GM21447 (cell line): ENCODE results near the gene CYB5A.
"Not testable (repeated sequence)": the region's sequence is repeated elsewhere in the genome, so short reads cannot be mapped to it uniquely, and the experiment has no call there.

Experiments used
- ATAC-seq: cut with Tn5 transposase; IDR thresholded peaks from one replicate; pipeline ENCODE4 v1.9.1; 2021; ENCODE audit not compliant: unreplicated experiment

The CYB5A gene, protein sequence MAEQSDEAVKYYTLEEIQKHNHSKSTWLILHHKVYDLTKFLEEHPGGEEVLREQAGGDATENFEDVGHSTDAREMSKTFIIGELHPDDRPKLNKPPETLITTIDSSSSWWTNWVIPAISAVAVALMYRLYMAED

DNA sequence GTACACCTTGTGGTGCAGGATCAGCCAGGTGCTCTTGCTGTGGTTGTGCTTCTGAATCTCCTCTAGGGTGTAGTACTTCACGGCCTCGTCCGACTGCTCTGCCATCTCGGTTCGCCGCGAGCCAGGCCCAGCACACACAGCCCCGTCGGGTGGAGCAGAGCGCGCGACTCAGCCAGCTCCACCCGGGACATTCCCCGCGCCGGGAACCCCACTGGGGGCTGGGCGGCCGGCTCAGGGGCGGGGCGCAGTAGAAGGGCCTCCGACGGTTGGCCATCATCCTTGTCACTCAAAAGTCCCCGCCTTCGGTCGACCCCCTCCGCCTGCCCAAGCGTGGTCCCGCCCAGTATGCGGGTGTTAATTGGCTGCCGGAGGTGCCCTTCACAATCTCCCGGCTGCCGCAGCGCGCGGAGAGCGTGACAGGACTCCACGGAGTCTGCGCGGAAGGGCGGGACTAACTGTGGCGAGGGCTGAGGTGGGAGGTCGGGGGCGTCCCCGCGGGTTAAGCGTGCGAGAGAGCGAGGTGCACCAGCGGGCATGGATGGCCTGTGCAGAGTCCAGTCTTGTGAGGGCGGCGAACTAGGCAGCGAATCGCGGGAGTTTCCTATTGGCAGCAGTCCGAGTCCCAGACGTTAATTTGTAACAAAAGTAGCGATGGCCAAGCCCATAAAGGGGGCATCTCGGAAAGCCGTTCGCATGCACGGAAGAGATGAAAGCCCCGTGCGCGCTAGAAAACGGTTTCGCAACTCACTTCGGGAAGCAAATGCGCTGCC lies at the start of gene CYB5A:
TSS of gene CYB5A (minus strand) at position 193 of the 770 bp plus-strand sequence. CDS start at position 105, 88 bp downstream.
- ATAC-seq, result peak; percentile 99

DNA sequence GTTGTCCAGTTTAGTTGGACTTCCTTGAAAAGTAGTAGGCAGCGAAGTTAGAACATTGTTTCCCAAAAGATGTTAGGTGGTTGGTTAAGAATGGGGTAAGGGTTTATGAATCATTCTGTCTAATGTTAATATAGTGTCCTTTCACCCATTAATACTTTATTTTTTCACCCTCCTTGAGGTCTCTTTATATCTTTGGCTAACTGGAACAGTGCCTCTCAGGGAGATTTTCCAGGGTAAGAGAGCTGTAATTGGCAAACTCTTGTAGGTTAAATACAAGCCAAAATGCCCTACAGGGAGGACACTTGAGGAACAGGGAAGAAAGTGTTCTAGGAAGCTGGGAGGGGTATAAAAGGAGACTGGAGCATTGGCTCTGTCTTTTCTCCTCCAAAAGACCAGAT lies 46.1 kb upstream of the CYB5A start:
- no peak for ATAC-seq

DNA sequence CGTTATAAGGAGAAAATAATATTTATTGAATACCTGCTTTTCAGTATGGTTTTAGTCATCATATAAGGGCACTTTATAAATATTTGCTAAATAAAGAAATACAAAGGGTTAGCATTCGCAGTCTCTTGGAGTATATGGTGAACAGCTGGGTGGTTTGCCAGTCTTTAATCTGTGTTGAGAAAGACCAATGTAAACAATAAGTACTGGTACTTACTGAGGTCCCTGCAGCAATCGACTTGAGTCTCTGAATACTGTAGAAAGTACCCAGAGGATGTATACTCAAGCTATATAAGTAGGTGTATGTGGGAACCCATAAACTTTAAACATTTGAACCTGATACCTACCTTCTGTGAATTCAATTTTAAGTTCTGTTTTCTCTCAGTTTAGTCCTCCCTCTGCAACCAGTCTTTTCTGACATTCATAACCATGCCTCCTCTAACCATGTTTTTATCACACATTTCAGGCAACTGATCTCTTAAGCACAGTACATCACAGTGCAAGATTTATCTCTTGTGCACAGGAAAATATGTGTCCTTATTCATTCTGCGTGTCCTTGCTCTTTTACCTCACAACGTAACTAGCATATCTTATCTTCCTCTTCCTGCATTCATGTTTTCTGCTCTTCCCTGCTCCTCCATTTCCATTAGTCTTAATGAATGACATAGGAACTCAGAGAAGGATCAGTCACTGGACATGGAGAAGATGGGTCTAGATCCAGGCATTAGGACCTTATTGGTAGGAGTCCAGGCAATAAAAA lies 45.6 kb upstream of the CYB5A start:
- ATAC-seq, result no peak

DNA sequence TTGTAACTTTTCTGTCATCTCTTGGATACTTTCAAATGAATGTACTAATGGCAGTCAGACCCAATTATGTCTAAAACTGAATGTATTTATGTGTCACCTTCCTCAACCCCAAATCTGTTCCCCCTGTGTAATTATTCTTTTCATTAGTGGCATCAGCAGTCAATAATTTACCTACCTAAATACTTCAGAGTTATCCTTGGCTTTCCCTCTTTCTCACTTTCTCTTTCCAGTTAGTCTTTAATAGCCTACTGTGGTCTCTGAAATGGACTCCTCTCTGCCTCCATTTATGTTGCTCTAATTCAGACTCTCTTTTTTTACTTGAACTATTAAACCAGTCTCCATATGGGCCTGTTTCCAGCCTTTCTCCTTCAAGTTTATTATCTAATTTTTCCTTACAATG lies 44.9 kb upstream of the CYB5A start:
- no peak for ATAC-seq

DNA sequence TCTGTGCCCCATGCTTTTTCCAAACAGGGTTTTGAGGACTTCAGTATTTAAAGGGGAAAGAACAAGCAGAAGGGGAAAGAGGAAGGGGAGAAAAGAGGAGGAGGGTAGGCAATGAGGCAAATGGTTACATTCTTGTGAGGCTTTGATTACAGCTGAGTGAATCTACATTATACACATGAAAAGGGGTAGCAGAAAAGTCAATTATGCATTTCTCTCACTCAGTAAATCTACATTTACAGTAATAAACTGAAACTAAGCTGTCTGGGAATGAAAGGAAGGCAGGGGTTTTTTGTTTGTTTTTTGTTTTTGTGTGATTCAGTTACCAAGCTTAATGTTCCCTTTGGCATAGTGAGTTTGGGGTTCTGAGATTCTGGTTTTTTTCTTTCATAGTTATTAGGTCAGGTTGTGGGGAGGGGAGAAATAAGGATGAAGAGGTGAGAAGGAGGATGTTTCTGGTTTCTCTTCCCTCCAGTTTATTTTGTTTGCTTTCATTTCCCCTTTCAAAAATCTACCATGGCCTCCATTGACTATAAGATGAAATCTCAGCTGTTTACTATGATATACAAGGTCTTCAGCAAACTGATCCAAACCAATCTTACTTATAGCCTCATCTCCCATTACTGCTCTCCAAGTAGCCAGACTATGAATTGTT lies 42.6 kb upstream of the CYB5A start:
- ATAC-seq, result peak; percentile 50

DNA sequence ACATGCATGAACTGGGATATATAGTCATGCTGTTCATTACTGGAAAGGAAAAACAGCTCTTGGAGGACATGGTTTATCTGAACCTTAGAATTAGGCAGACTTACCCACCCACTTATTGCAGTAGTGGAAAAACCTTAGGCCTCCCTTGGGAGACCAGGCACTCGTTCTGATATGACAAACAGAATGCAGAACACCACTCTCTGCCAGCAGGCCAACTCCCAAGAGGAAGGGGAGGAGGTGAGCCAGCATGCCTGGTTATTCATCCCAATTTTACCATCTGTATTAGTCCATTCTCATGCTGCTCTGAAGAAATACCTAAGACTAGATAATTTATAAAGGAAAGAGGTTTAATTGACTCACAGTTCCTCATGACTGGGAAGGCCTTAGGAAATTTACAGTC lies 41.3 kb upstream of the CYB5A start:
- ATAC-seq, result no peak

DNA sequence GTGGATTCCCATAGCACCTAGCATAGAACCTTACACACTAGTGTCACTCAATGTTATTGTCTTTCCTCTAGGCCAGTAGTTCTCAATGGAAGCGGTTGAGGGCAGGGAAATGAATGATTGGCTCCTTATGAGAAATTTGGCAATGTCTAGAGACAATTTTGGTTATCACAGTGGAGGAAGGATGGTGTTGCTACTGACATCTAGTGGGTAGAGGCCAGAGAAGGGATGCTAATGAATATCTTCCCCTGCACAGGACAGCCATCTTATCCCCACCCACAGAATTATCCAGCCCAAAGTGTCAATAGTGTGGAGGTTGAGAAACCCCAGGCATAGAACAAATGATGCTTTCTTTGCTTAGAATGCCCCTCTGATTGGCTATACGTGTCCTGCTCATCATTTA lies 39.6 kb upstream of the CYB5A start:
- ATAC-seq, result no peak

DNA sequence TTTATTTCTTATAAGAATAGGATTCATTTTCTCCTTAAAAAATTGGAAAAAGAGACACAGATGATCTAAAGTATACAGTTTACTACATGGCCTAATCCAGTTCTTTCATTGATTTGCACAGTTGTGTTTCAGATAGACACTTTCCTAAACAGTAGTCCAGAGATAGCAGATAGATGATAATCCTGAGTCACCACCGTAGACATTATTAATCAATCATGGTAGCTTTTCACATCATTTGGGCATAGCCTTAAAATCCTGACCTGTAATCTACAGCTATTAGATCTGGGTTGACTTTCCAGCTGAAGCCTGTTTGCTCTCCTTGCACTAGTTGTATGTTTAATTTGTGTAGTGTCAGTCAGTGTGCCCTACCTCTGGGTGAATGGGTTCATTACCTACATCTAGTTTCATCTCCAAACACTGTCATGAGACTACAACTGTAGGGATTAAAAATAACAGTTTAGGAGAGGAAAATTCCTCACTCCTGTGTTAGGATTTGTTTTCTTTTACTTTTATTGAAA lies 38.0 kb upstream of the CYB5A start:
- no peak for ATAC-seq

DNA sequence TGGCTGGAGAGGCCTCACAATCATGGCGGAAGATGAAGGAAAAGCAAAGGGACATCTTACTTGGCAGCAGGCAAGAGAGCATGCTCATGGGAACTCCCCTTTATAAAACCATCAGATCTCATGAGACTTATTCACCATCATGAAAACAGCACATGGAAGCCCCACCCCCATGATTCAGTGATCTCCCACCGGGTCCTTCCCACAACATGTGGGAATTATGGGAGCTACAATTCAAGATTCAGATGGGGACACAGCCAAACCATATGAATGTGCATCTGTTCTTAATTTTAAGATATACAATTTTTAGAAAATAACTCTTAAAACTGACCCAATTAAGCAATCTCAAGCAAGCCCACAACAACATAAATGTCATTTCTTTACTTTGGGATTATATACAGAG lies 36.4 kb upstream of the CYB5A start:
- no peak for ATAC-seq

DNA sequence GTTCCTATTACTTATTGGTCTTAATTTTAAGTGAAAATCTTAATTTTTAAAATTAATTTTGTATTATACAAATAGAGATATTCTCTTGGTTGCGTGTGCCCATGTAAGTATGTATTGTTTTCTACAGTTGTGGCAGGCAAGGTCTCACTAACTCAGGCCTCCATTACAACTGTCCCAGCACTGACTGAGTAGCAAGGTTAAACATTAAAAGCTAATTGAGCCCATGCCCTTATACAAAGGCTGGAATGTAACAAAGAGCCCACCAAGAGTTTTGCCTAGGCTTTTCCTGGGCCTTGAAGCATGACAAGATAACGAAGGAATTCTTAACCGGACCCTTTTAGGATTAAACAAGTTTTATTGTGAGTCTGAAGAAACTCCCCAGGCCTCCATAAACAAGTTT lies 35.0 kb upstream of the CYB5A start:
- ATAC-seq, result not testable (repeated sequence)

DNA sequence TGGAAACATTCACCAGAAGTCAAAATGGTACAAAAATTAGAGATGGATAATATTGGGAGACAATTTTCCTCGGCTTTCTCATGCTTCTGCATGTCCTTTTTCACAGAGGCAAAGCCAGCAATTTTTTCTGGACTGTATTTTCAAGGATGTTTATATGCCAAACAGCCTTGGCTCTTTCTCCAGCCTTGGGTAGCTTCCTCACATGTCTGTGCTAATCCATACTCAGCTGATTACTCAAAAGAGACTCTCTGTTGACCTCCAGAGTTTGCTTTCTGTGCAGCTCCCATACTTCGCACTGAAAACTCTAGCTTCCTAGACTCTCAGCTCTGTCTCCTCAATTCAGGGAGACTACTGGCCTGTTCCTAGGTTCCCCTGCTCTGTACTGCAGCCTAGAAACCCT lies 34.5 kb upstream of the CYB5A start:
- no peak for ATAC-seq

DNA sequence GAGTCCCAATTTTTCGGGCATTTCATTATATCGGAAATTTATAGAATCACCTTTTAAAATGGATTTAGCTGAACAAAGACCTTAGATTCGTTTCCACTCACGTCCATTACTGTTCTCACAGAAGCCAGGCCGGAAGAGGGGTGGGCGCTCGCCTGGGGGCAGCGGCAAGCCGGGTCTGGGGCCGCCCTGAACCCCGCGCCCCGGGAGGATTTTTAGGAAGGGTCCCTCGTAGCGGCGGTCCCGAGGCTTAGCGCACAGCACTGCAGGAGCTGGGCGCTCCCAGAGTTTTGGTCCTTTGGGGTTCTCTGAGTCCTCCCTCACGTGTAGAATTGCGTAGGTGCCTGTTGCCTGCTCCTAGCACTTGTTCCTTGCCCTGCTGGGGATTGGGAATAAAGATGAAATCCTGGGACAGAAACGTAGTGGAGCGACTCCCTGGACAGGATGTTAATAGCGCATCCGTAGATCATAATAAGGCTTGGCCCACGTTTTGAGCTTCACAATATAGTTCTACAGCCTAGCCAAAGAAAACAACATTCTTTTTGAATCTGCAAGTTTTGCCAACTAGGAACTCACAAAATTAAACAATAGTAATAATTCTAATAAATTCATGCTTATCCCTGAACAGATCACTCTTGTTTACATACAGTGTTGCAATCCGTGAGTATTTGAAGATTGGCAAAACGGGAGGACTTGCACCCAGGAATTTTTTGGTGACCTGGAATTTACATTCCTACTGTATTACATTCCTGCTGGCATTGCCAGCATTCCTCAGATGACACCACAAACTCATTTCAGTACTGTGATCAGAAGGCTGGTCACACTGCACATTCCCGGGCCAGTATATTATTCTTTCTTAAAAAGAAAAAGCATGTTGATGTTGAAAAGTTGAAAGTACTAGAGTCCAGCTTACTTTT lies 24.8 kb upstream of the CYB5A start:
- ATAC-seq, result no peak

DNA sequence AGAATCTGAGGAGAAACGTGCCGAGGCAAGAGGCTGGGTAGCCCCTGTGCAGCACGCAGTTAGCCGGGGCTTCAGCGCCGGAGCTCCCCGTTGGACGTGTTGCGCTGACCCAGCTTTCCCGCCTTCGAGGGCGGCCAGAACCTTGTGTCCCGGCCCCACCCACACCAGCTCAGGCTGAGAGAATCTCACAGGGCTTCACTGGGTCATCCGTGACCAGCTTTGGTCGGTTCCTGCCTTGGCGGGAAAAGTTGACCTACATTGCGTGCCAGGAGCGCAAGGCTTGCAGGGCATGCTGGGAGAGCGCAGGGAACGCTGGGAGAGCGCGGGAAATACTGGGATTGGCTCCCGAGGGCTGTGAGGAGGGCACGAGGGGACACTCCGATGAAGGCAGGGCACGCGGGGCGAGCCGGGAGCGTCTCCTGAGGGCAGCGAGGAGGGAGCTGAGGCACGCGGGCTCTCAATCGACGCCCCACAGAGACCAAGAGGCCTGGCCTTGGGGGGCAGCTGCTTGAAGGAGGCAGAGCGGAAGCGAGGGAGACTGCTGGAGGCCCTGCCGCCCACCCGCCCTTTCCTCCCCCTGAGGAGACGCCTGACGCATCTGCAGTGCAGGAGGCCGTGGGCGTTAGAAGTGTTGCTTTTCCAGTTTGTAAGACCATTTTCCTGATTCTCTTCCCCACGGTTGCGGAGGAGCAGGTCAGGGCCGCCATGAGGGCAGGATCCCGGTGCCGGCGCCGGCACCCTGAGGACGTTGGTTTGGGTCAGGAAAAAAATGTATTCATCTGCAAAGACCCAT lies 23.9 kb upstream of the CYB5A start, which contains the start of gene C18orf63:
TSS of gene C18orf63 (plus strand) at position 376 of the 793 bp plus-strand sequence. CDS start 2,027 bp downstream, outside the sequence.
- ATAC-seq, result no peak

DNA sequence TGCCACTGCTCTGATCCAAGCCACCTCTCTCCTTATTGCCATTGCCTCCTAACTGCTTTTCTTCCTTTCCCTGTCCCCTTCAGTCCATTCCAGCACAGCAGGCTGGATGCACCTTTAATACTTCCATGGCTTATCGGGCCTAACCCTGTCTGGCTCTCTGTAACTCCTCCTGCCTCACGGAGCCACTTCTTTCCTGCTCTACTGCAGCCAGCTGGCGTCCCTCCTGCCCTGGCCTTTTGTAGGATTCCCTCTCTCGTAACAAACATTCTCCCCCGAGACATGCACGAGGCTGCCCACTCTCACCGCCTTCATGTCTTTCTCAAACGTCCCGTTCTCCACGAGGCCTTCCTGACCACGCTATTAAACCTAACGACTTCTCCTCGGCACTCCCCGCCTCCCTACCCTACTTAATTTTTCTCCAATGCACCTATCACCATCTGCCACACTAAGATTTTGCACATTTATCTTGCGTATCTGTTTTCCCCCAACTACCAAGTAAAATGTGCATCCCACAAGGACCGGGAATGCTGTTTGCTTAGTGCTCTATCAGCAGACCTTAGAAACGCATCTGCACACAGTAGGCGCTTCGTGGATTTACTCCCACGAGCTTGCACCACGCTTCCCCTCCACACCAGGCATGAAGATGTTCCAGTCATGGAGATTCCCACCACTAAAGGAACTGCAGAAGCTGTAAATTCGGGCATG lies 23.1 kb upstream of the CYB5A start:
- ATAC-seq, result no peak

DNA sequence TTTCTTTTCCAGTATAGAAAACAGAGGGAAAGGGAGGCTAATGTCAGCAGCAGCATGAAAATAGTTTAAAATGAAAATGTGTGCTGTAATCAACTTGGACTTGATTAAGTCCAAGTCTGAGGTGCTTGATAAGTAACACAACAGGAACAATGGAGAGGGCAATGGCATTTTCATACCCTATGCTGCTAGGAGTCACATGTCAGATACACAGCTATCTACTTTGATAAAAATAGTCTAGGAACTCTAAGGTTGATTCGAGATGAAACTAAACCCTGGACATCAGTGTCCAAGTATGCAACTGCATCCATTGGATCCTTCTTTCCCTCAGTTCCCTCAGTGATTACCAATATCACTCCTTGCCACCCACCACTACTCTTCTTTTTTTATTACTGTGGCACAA lies 19.2 kb upstream of the CYB5A start:
- ATAC-seq, result no peak

DNA sequence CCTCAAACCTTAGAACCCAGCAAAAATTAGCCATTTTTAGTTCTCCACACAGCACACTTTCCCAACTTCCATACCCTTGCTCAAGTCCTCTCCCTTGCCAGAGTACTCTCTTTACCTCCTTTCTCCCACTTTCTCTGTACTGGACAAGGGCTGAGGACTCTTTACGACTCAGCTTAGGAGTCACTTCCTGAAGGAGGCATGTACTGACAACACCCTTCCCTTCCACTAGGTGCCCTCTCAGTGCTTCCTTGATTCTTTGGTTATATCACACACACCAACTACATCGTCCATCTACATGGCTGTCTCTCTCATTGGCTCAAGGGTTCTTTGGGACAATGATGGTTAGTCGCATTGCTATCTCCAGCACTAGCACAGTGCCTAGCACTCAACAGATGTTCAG lies 18.6 kb upstream of the CYB5A start:
- peak; percentile 82 for ATAC-seq

DNA sequence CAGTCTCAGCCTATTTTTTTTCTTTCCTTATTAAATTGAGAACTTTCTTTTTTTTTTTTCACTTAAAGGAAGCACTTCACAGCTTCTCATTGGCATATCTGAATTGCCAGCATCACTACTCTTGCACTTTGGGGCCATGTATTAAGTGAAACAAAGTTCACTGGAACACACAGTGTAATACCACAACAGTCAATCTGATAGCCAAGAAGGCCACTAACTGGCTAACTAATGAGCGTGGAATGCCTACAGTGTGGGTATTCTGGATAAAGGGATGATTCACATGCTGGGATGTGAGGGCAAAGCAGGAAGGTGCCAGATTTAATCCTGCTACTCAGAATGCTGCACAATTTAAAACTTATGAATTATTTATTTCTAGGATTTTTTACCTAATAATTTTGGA lies 12.2 kb upstream of the CYB5A start:
- no peak for ATAC-seq

DNA sequence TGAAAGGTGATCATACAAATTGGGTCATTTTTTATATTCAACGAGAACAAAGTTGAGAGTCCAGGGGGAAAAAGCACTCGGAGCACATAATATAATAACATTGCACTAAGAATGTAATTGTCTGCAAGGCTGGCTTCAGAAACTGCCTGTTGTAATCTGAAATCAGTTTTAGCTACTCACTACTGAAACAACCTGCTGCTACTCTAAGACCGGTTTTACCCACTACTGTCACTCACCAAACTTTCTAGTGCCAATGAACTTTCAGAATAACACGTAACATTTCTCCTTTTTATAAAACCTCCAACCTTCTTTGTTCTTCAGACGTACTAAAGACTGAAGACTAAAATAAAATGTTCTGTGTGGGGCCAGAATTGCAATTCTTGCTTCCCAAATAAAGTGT lies 11.5 kb upstream of the CYB5A start:
- ATAC-seq, result no peak

DNA sequence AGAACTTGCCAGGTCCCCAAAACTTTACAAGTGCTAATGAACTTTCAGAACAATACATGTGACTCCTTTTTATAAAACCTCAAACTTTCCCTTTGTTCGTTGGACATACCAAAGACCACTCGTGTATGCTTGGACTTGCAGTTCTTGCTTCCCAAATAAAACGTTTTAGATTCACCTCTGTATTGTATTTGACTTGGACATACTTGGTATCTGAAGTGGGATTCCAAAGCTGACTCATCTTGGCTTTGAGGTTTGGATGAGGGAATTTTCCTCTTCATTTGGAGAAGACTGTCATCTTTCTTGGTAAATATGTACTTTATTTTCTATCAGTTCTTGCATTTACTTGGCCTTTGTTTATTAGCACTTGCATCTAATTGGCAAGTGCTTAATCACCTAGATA lies 8.0 kb upstream of the CYB5A start:
- ATAC-seq, result no peak
